Measurements from ENCODE around the gene TSPAN5. TPM values are rescaled to one million over a fixed set of nuclear protein-coding genes. Genes with fewer than 3 reads are reported as not detected.

Gene TSPAN5
- total and polyA plus RNA-seq, 2 experiments from 2014 or later: 22.4 to 35.9 TPM

- Histone ChIP-seq H3K36me3 (replicated peaks; ENCODE audit: insufficient read depth, low read depth) (no peaks in the 10 kb centered on the region), H3K4me2 (no peak overlapping the region), H3K27me3 (no peaks in the 10 kb centered on the region), H3K9me3 (ENCODE audit: low read depth) (peaks cover 5% of the 10 kb centered on the region), H4K20me1 (ENCODE audit: insufficient read depth, poor library complexity, severe bottlenecking) (no peaks in the 10 kb centered on the region), H3K27ac (no peak overlapping the region), H2AFZ (no peak overlapping the region), H3K9me2 (replicated peaks; ENCODE audit: insufficient read depth) (no peaks in the 10 kb centered on the region), H3K4me1 (ENCODE audit: insufficient read depth) (no peaks in the 10 kb centered on the region), H3K4me3 (no peak overlapping the region), H3K79me2 (peaks cover 49% of the 10 kb centered on the region)
- DNase-seq (ENCODE audit: low spot score): no peak
- 94% methylated on average over 3 of the region's 3 CpGs for WGBS (ENCODE audit: low lambda C conversion rate, missing lambda C conversion rate)
- TF ChIP-seq CTCF (IDR thresholded peaks at IDR 0.05; ENCODE audit: poor library complexity) (no peak), EZH2phosphoT487 (IDR thresholded peaks at IDR 0.05; ENCODE audit: low read depth, severe bottlenecking, unreplicated experiment) (no peak), EZH2 (IDR thresholded peaks at IDR 0.05; ENCODE audit: borderline replicate concordance) (no peak)
Observed at GRCh38 chr4:98605216-98605615, 53.2 kb downstream of the TSPAN5 start.

GRCh38 chr4:98604723-98605122 is 53.7 kb downstream of the TSPAN5 start:
- peaks cover 45% of the 10 kb centered on the region for H3K79me2 ChIP-seq

GRCh38 chr4:98603683-98604521 is 54.5 kb downstream of the TSPAN5 start:
- peak overlapping the region; percentile 54 for H3K4me2 ChIP-seq
- peak overlapping the region; percentile 28 for H3K27ac ChIP-seq
- H2AFZ ChIP-seq: no peak overlapping the region
- no peaks in the 10 kb centered on the region for H3K4me1 ChIP-seq (ENCODE audit: insufficient read depth)
- H3K36me3 ChIP-seq (replicated peaks; ENCODE audit: insufficient read depth, low read depth): no peaks in the 10 kb centered on the region
- H3K4me3 ChIP-seq: no peak overlapping the region
- no peaks in the 10 kb centered on the region for H3K9me2 ChIP-seq (replicated peaks; ENCODE audit: insufficient read depth)
- no peaks in the 10 kb centered on the region for H4K20me1 ChIP-seq (ENCODE audit: insufficient read depth, poor library complexity, severe bottlenecking)
- no peak for DNase-seq (ENCODE audit: low spot score)
- WGBS (ENCODE audit: low lambda C conversion rate, missing lambda C conversion rate): 56% methylated on average over 10 of the region's 10 CpGs
- TF ChIP-seq CTCF (IDR thresholded peaks at IDR 0.05; ENCODE audit: poor library complexity) (no peak), EZH2phosphoT487 (IDR thresholded peaks at IDR 0.05; ENCODE audit: low read depth, severe bottlenecking, unreplicated experiment) (no peak), EZH2 (IDR thresholded peaks at IDR 0.05; ENCODE audit: borderline replicate concordance) (no peak)
- H3K9me3 ChIP-seq (ENCODE audit: low read depth): peaks cover 5% of the 10 kb centered on the region
- no peaks in the 10 kb centered on the region for H3K27me3 ChIP-seq
- H3K79me2 ChIP-seq: peaks cover 46% of the 10 kb centered on the region

More at GRCh38 chr4:98604723-98605122, 53.7 kb downstream of the TSPAN5 start:
- Histone ChIP-seq H3K4me3 (no peak overlapping the region), H3K9me3 (ENCODE audit: low read depth) (peaks cover 5% of the 10 kb centered on the region), H4K20me1 (ENCODE audit: insufficient read depth, poor library complexity, severe bottlenecking) (no peaks in the 10 kb centered on the region), H3K4me2 (no peak overlapping the region), H3K4me1 (ENCODE audit: insufficient read depth) (no peaks in the 10 kb centered on the region), H3K27ac (no peak overlapping the region), H3K9me2 (replicated peaks; ENCODE audit: insufficient read depth) (no peaks in the 10 kb centered on the region), H2AFZ (no peak overlapping the region), H3K36me3 (replicated peaks; ENCODE audit: insufficient read depth, low read depth) (no peaks in the 10 kb centered on the region), H3K27me3 (no peaks in the 10 kb centered on the region)
- WGBS (ENCODE audit: low lambda C conversion rate, missing lambda C conversion rate): 92% methylated on average over 1 of the region's 1 CpG
- DNase-seq (ENCODE audit: low spot score): no peak
- TF ChIP-seq CTCF (IDR thresholded peaks at IDR 0.05; ENCODE audit: poor library complexity) (no peak), EZH2 (IDR thresholded peaks at IDR 0.05; ENCODE audit: borderline replicate concordance) (no peak)

Data from hepatocyte (in vitro differentiated cells).